ENCODE results near the gene ELAC2. TPM values are rescaled to one million over a fixed set of nuclear protein-coding genes. Genes with fewer than 3 reads are reported as not detected.

ELAC2 gene
- total RNA-seq, 4 donors from 2014 or later, result 56.2 to 143 (median 66.0) TPM

DNA sequence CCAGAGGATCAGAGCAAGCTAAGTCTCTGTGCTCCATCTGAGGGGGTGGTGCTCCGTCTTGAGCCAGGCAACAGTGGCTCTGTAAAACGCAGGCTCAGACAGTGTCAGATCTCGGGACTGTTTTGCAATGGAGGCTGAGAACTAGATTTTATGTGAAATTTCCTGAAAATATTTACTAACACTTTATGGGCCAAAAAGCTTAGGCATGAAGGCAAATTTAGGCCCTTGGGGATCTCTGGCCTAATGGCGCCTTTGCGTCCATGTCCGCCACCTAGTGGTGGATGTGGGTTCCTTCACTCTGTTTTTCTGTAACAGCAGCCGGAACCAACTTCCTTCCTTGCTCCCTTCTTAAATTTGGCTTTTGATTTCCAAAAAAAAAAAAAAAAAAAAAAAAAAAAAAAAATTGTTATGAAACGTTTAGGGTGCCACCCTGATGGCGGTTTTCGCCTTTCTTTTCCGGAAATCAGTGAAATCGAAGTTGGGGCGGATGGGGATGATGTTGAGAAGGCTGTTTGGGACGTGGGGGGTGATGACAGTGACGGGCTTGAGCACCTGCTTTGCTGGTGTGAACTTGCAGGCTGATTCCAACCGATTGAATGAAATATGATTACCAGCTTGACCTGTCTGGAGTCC, 14.0 kb upstream of the ELAC2 start:
- no peaks in the 10 kb centered on the region for H3K36me3 ChIP-seq
- TF ChIP-seq, protein P1, sequence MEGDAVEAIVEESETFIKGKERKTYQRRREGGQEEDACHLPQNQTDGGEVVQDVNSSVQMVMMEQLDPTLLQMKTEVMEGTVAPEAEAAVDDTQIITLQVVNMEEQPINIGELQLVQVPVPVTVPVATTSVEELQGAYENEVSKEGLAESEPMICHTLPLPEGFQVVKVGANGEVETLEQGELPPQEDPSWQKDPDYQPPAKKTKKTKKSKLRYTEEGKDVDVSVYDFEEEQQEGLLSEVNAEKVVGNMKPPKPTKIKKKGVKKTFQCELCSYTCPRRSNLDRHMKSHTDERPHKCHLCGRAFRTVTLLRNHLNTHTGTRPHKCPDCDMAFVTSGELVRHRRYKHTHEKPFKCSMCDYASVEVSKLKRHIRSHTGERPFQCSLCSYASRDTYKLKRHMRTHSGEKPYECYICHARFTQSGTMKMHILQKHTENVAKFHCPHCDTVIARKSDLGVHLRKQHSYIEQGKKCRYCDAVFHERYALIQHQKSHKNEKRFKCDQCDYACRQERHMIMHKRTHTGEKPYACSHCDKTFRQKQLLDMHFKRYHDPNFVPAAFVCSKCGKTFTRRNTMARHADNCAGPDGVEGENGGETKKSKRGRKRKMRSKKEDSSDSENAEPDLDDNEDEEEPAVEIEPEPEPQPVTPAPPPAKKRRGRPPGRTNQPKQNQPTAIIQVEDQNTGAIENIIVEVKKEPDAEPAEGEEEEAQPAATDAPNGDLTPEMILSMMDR (IDR thresholded peaks at IDR 0.05), result peak; percentile 58 to 83 (median 75)
- no peak for TF ChIP-seq POLR2A (IDR thresholded peaks at IDR 0.05)
- H3K9me3 ChIP-seq, result no peaks in the 10 kb centered on the region
- in situ Hi-C loops (cut with MboI; ENCODE audit: low pct_ligation_motif_present in 1 of 4, low pct_unique_long_range_greater_than_20kb in 1 of 4, low sequenced_read_pairs in 3 of 4), result no loop called here
- H3K27ac ChIP-seq, result no peak overlapping the region
- H3K27me3 ChIP-seq, result no peaks in the 10 kb centered on the region
- H3K4me3 ChIP-seq, result no peak overlapping the region
- intact Hi-C loops (cut with DNase I; ENCODE audit: low total_unique reads), result no loop called here
- DNase-seq, result peak; percentile 36
- 53 to 78% methylated on average over 7 to 16 of the region's 16 CpGs for WGBS, 2 donors (ENCODE audit: low coverage in 1 of 2)
- no peaks in the 10 kb centered on the region for H3K4me1 ChIP-seq

DNA sequence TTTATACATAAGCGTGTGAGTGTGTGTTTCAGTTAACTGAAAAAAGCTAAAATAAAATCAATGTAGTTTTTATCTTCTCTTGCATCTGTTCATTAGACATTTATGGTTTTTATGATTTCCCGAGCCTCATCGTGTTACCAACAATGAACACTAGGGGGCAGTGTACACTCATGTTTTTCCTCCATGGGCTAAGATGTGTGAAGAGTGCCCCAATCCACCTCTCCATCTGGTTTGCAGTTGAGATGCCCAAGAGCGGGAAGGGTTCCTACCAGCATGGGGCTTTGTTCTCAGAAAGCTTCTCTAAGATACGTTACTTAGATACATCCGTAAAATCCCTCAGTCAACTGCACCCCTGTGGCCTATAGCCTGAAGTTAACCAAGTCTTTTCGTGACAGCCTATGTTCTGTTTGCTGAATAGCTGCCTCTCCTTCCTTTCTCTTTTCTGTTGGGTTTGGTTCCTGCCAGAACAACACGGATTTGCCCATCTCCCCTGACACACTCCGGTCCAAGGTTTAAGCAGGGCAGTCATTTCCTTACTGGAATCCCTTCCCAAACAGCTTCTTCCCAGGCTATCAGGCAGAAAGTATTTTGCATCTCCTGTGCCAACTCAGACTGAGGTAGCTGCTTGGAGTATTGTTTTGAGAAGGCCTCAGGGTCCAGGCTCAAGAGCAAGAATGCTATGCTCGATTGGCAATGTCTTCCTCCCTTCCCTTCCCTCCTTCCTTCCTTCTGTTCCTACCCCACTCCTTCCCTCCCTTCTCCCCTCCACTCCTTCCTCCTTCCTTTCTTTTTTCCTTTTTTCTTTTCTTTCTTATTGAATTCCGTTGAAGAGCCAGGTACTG, 12.9 kb upstream of the ELAC2 start:
- H3K27me3 ChIP-seq, result no peaks in the 10 kb centered on the region
- peak; percentile 15 for DNase-seq
- no peaks in the 10 kb centered on the region for H3K4me1 ChIP-seq
- H3K9me3 ChIP-seq, result no peaks in the 10 kb centered on the region
- 55 to 58% methylated on average over 11 of the region's 11 CpGs for WGBS, 2 donors (ENCODE audit: low coverage in 1 of 2)
- in situ Hi-C loops (cut with MboI; ENCODE audit: low pct_ligation_motif_present in 1 of 4, low pct_unique_long_range_greater_than_20kb in 1 of 4, low sequenced_read_pairs in 3 of 4) (no loop called here), intact Hi-C loops (cut with DNase I; ENCODE audit: low total_unique reads) (no loop called here)
- H3K36me3 ChIP-seq, result no peaks in the 10 kb centered on the region
- TF ChIP-seq, protein P1 (IDR thresholded peaks at IDR 0.05), result peak; percentile 55 to 89 (median 78)
- TF ChIP-seq POLR2AphosphoS5 (IDR thresholded peaks at IDR 0.05) (no peak), EP300 (IDR thresholded peaks at IDR 0.05; ENCODE audit: low read depth) (no peak)
- no peak overlapping the region for H3K4me3 ChIP-seq
- no peak overlapping the region for H3K27ac ChIP-seq

DNA sequence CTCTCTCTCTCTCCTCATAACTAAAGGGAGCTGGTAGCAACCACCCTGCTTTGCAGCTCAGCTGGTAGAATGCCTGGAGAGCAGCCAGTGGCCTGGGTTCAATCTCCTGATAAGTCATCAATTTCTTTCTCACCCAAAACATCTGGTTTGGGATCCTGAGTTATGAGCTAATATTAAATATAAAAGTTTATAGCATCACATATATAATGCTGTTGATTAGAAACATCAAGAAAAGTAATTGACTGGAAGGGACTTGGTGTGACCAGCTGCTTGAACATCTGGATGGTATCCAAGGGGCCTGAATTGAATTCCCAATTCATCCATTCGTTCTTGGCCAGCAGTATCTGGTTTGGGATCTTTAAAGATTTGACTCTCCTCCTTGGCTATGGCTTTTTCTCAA, 12.2 kb upstream of the ELAC2 start:
- TF ChIP-seq EP300 (IDR thresholded peaks at IDR 0.05; ENCODE audit: low read depth), result no peak
- TF ChIP-seq, protein P1 (IDR thresholded peaks at IDR 0.05), result no peak
- TF ChIP-seq POLR2AphosphoS5 (IDR thresholded peaks at IDR 0.05), result no peak
- TF ChIP-seq POLR2A (IDR thresholded peaks at IDR 0.05), result no peak
- Histone ChIP-seq H3K27me3 (no peaks in the 10 kb centered on the region), H3K4me1 (no peaks in the 10 kb centered on the region), H3K9me3 (no peaks in the 10 kb centered on the region), H3K4me3 (no peak overlapping the region), H3K27ac (no peak overlapping the region), H3K36me3 (no peaks in the 10 kb centered on the region)
- WGBS, 2 donors (ENCODE audit: low coverage in 1 of 2), result 56 to 77% methylated on average over 1 of the region's 1 CpG
- in situ Hi-C loops (cut with MboI; ENCODE audit: low pct_ligation_motif_present in 1 of 4, low pct_unique_long_range_greater_than_20kb in 1 of 4, low sequenced_read_pairs in 3 of 4), result no loop called here
- intact Hi-C loops (cut with DNase I; ENCODE audit: low total_unique reads), result no loop called here
- DNase-seq, result no peak

DNA sequence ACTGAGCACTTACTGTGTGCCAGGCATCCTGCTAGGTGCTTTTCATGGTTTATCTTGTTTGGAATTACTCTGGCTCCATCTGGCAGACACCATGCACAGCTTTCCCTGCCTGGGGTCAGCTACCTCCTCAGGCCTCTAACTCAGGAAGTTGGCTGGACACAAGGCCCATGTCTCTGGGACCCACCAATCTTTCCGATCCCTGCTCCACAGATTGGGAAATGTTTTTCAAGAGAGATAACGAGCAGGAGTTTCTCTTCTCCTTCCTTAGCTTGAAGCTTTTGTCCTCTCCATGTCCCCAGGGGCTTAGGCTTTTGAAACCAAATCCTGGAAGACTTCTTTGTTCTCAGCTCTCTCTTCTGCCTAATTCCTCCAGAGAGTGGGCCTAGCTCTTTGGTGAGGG, 11.5 kb upstream of the ELAC2 start:
- Histone ChIP-seq H3K9me3 (no peaks in the 10 kb centered on the region), H3K4me1 (peaks cover 0 to under 1% (median 0%) of the 10 kb centered on the region in 4 donors), H3K36me3 (no peaks in the 10 kb centered on the region), H3K27me3 (no peaks in the 10 kb centered on the region), H3K4me3 (no peak overlapping the region), H3K27ac (no peak overlapping the region)
- 58 to 100% methylated on average over 2 of the region's 2 CpGs for WGBS, 2 donors (ENCODE audit: low coverage in 1 of 2)
- in situ Hi-C loops (cut with MboI; ENCODE audit: low pct_ligation_motif_present in 1 of 4, low pct_unique_long_range_greater_than_20kb in 1 of 4, low sequenced_read_pairs in 3 of 4), result no loop called here
- intact Hi-C loops (cut with DNase I; ENCODE audit: low total_unique reads), result no loop called here
- TF ChIP-seq POLR2A (IDR thresholded peaks at IDR 0.05), result no peak
- TF ChIP-seq POLR2AphosphoS5 (IDR thresholded peaks at IDR 0.05), result no peak
- TF ChIP-seq EP300 (IDR thresholded peaks at IDR 0.05; ENCODE audit: low read depth), result no peak
- TF ChIP-seq, protein P1 (IDR thresholded peaks at IDR 0.05), result no peak
- no peak for DNase-seq
